HepG2 (cell line): ENCODE measurements around the gene SLC39A1. TPM values are rescaled to one million over a fixed set of nuclear protein-coding genes. Genes with fewer than 3 reads are reported as not detected.
A peak's percentile ranks its signal among the peaks of the same experiment; 100 is the strongest.

Experiments
- ATAC-seq: fragments of 200-7000 bp; cut with Tn5 transposase; 3 replicates; pipeline ENCODE4 v1.9.1; 2020; ENCODE audit warnings: mild to moderate bottlenecking, moderate library complexity
- BruUV-seq: library from RNA; stranded (reverse); fragments of 400-500 nt; replicated peaks from 2 replicates; lab custom pipeline; 2021; lab: Mats Ljungman, UMichigan
- CTCF ChIA-PET: fragments of 300-600 bp; formaldehyde crosslinking; extraction: SDS; loops from one replicate; lab custom pipeline; 2021; ENCODE audit warnings: low total read pairs, inconsistent platforms, low intra/inter-chr PET ratio; lab: Yijun Ruan, JAX
- POLR2A ChIA-PET: fragments of 350-600 bp; sonication (Branson Sonifier 250); formaldehyde crosslinking; loops from one replicate; lab custom pipeline; 2020; ENCODE audit warnings: antibody characterized with exemption, inconsistent platforms; lab: Yijun Ruan, JAX
- DNase-seq: peaks from one replicate; pipeline ENCODE4 v3.0.0-alpha.2; 2015; ENCODE audit warnings: low spot score
- FAIRE-seq: peaks from 3 replicates; lab custom pipeline; 2011; peaks lifted over from hg19 to GRCh38; lab: Jason Lieb, UNC
- H2AFZ ChIP-seq: one replicate; pipeline ENCODE4 v1.6.1; 2011; ENCODE audit warnings: low read length, inconsistent platforms
- H3K27ac ChIP-seq: fragments of 300-600 bp; 3 replicates; pipeline ENCODE4 v1.8.0; 2011; ENCODE audit warnings: mixed run types, mild to moderate bottlenecking, mixed read lengths, low read length, inconsistent platforms; ENCODE audit not compliant: insufficient read depth; ENCODE audit errors: extremely low read length
- H3K27me3 ChIP-seq, 2 experiments: fragments of 200-600 bp in 1 of 2; 2 replicates in 1 of 2; 3 replicates in 1 of 2; pipeline versions ENCODE4 v1.6.0 to v1.8.0; 2011; ENCODE audit warnings: low read length in 2 of 2, mild to moderate bottlenecking in 2 of 2, moderate library complexity in 2 of 2, inconsistent platforms in 1 of 2; ENCODE audit not compliant: insufficient read depth in 2 of 2, control insufficient read depth in 1 of 2
- H3K36me3 ChIP-seq, 2 experiments: fragments of 200-600 bp in 1 of 2; replicated peaks in 1 of 2; 2 replicates in 1 of 2; 3 replicates in 1 of 2; pipeline versions ENCODE4 v1.5.1 to v1.8.0; 2011; ENCODE audit warnings: low read length in 2 of 2, inconsistent platforms in 1 of 2; ENCODE audit not compliant: insufficient read depth in 2 of 2, control insufficient read depth in 1 of 2
- H3K4me1 ChIP-seq: 2 replicates; pipeline ENCODE4 v1.5.1; 2012; ENCODE audit warnings: low read length, inconsistent platforms; ENCODE audit not compliant: insufficient read depth
- H3K4me2 ChIP-seq: 2 replicates; pipeline ENCODE4 v1.6.0; 2011; ENCODE audit warnings: low read depth, low read length, inconsistent platforms
- H3K4me3 ChIP-seq, 3 experiments: fragments of 200-600 bp in 1 of 3; sonication (generic), shearing (Covaris generic) in 1 of 3; replicated peaks in 1 of 3; 2 replicates each; pipeline ENCODE4 v1.5.1; 2011 to 2016; ENCODE audit warnings: low read length in 3 of 3, inconsistent platforms in 2 of 3, low read depth in 2 of 3, mild to moderate bottlenecking in 2 of 3, control low read depth in 1 of 3, mixed read lengths in 1 of 3; ENCODE audit not compliant: insufficient read depth in 1 of 3
- H3K79me2 ChIP-seq: one replicate; pipeline ENCODE4 v1.6.1; 2011; ENCODE audit warnings: low read length, inconsistent platforms; ENCODE audit not compliant: insufficient read depth
- H3K9ac ChIP-seq: 2 replicates; pipeline ENCODE4 v1.6.0; 2011; ENCODE audit warnings: mild to moderate bottlenecking, low read depth, low read length, inconsistent platforms; ENCODE audit not compliant: insufficient read depth
- H3K9me3 ChIP-seq: 2 replicates; pipeline ENCODE4 v1.5.1; 2012; ENCODE audit warnings: mild to moderate bottlenecking, low read length
- H4K20me1 ChIP-seq: 2 replicates; pipeline ENCODE4 v1.6.0; 2011; ENCODE audit warnings: inconsistent platforms, mild to moderate bottlenecking, low read length, moderate library complexity; ENCODE audit not compliant: insufficient read depth
- GTF2F1 ChIP-seq: fragments of 150-350 bp; IDR thresholded peaks from 2 replicates; pipeline ENCODE4 v1.6.1; 2014; ENCODE audit warnings: low read length
- RBFOX2 ChIP-seq: fragments of 200-400 bp; formaldehyde crosslinking; IDR thresholded peaks from 2 replicates; pipeline ENCODE4 v1.6.1; 2017; ENCODE audit warnings: low read depth, mild to moderate bottlenecking, low read length
- SETDB1 ChIP-seq: sonication (generic); formaldehyde crosslinking; IDR thresholded peaks from 2 replicates; pipeline ENCODE4 v1.5.1; 2020; ENCODE audit warnings: missing genetic modification reagents, mild to moderate bottlenecking, borderline replicate concordance
- ZFP90 ChIP-seq: sonication (generic); formaldehyde crosslinking; IDR thresholded peaks from 2 replicates; pipeline ENCODE4 v1.8.0; 2022; ENCODE audit warnings: missing genetic modification reagents, mild to moderate bottlenecking, inconsistent platforms, borderline replicate concordance
- ZNF232 ChIP-seq: sonication (generic); formaldehyde crosslinking; IDR thresholded peaks from 2 replicates; pipeline ENCODE4 v1.4.0; 2020; ENCODE audit warnings: missing genetic modification reagents, borderline replicate concordance
- ZNF713 ChIP-seq: sonication (generic); formaldehyde crosslinking; IDR thresholded peaks from 2 replicates; pipeline ENCODE4 v1.4.0; 2020; ENCODE audit warnings: mild to moderate bottlenecking, missing genetic modification reagents
- WGBS: methylation state at CpG from one replicate; pipeline ENCODE4 v1.1.6; 2017; ENCODE audit warnings: low lambda C conversion rate; 5-methylcytosine and 5-hydroxymethylcytosine counted together
- in situ Hi-C: cut with HindIII; loops from 2 replicates; pipeline ENCODE4 v1.10.0; 2017; ENCODE audit warnings: low pct_unique_long_range_greater_than_20kb; ENCODE audit not compliant: extremely low pct_ligation_motif_present
- intact Hi-C: fragments of 100-400 bp; cut with micrococcal nuclease; formaldehyde crosslinking; loops from one replicate; pipeline ENCODE4 v1.10.0; 2022; ENCODE audit not compliant: unreplicated experiment
- polyA plus RNA-seq, 8 experiments: library from polyadenylated mRNA; depleted of rRNA in 3 of 8; stranded (reverse) in 7 of 8; unstranded in 1 of 8; fragments of >200 nt; fragmentation: Illumina TruSeq in 4 of 8; extraction: Trizol in 4 of 8; gene quantifications; 2 replicates each; pipeline versions ENCODE4 v1.2.1 to v1.2.3, GENCODE V29; 2011 to 2016; ENCODE audit warnings: low read depth in 4 of 8, missing spikeins in 1 of 8, mixed read lengths in 1 of 8; ENCODE audit not compliant: insufficient read depth in 1 of 8
- total RNA-seq, 5 experiments: library from RNA; depleted of rRNA; stranded (reverse); fragments of >200 nt; fragmentation: Illumina TruSeq; extraction: Trizol; gene quantifications; 2 replicates each; pipeline ENCODE4 v1.2.3, GENCODE V29; 2016; ENCODE audit warnings: low read depth in 1 of 5
- TF ChIP-seq, protein P1 (sequence below): sonication (generic); formaldehyde crosslinking; IDR thresholded peaks from 2 replicates; pipeline ENCODE4 v1.8.0; 2022; ENCODE audit warnings: missing genetic modification reagents, mild to moderate bottlenecking, inconsistent platforms, borderline replicate concordance
- TF ChIP-seq, protein P2 (sequence below): sonication (generic); formaldehyde crosslinking; conservative IDR thresholded peaks from 2 replicates; pipeline ENCODE4 v1.4.0; 2020; ENCODE audit warnings: mild to moderate bottlenecking, missing genetic modification reagents, moderate library complexity

Gene SLC39A1
- total and polyA plus RNA-seq, 2 of the 13 experiments (the other 11 are each of a cell fraction or from before 2014, with no cell fraction given) = 71.2 to 78.4 TPM

DNA sequence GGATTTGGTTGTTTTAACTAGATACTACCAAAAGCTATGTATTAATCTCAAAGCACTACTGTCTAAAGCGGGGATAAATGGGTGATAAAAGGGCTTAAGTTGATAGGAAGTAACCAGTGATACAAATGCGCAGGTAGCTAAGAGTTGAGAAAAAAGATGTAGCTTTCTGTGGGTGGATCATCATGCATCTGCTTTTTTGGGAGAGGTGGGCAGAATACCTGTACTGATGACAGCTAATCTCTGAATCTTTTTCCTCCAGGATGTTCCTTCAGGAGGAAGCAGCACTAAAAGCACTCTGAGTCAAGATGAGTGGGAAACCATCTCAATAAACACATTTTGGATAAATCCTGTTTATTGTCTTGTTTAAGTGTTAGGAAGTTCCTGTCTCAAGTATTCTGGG lies 28.5 kb upstream of the SLC39A1 start:
- BruUV-seq = no TSS peak
- H3K27ac ChIP-seq = peak overlapping the region; percentile 1
- H2AFZ ChIP-seq = no peak overlapping the region
- TF ChIP-seq GTF2F1 = no peak
- no peak for TF ChIP-seq SETDB1
- TF ChIP-seq, protein P1, sequence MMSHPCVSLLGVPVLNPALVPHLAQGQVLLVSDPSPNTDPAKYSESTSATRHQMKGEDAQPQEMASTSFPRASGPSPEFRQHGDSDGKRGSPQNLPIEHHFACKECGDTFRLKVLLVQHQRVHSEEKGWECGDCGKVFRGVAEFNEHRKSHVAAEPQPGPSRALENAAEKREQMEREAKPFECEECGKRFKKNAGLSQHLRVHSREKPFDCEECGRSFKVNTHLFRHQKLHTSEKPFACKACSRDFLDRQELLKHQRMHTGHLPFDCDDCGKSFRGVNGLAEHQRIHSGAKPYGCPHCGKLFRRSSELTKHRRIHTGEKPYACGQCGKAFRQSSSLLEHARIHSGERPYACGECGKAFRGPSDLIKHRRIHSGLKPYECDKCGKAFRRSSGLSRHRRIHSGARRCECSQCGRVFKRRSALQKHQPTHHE = no peak
- peak; percentile 64 for TF ChIP-seq RBFOX2
- no peak for TF ChIP-seq ZNF232 (CRISPR knock-in tag)
- TF ChIP-seq ZFP90 (CRISPR knock-in tag) = no peak
- no peak for TF ChIP-seq ZNF713 (CRISPR knock-in tag)
- TF ChIP-seq, protein P2, sequence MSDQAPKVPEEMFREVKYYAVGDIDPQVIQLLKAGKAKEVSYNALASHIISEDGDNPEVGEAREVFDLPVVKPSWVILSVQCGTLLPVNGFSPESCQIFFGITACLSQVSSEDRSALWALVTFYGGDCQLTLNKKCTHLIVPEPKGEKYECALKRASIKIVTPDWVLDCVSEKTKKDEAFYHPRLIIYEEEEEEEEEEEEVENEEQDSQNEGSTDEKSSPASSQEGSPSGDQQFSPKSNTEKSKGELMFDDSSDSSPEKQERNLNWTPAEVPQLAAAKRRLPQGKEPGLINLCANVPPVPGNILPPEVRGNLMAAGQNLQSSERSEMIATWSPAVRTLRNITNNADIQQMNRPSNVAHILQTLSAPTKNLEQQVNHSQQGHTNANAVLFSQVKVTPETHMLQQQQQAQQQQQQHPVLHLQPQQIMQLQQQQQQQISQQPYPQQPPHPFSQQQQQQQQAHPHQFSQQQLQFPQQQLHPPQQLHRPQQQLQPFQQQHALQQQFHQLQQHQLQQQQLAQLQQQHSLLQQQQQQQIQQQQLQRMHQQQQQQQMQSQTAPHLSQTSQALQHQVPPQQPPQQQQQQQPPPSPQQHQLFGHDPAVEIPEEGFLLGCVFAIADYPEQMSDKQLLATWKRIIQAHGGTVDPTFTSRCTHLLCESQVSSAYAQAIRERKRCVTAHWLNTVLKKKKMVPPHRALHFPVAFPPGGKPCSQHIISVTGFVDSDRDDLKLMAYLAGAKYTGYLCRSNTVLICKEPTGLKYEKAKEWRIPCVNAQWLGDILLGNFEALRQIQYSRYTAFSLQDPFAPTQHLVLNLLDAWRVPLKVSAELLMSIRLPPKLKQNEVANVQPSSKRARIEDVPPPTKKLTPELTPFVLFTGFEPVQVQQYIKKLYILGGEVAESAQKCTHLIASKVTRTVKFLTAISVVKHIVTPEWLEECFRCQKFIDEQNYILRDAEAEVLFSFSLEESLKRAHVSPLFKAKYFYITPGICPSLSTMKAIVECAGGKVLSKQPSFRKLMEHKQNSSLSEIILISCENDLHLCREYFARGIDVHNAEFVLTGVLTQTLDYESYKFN (CRISPR knock-in tag) = no peak
- TF ChIP-seq, all 625 proteins: peak for 1
- ChIA-PET POLR2A (interaction anchor here (1.8 to 2.8 kb wide), 2 partner anchors 9 to 45 kb away, joined by 21 to 30 read pairs; partner anchors contain the start of gene DENND4B), CTCF (no interaction called here)
- Histone ChIP-seq H3K79me2 (peaks cover 16% of the 10 kb centered on the region), H3K27me3 (no peaks in the 10 kb centered on the region; a peak in 1 of 5 replicates), H3K9me3 (no peaks in the 10 kb centered on the region), H3K4me2 (peak overlapping the region; percentile 76), H3K36me3 (peaks cover 2 to 16% of the 10 kb centered on the region in 2 experiments; a peak in 4 of 5 replicates), H3K4me3 (peak overlapping the region; percentile 77 to 97 (median 94); a peak in 5 of 6 replicates), H3K9ac (peak overlapping the region; percentile 98), H3K4me1 (peaks cover 39% of the 10 kb centered on the region), H4K20me1 (peaks cover 12% of the 10 kb centered on the region)
- in situ Hi-C loops = no loop called here
- FAIRE-seq (no peak), ATAC-seq (no peak), DNase-seq (no peak)
- intact Hi-C loops = no loop called here
- WGBS = 91% methylated on average over 2 of the region's 2 CpGs
